NCI-H2196 treated with DMSO at 0.1 percent for 48 hours (cell line): Measurements from ENCODE around the gene TRAF3.

Experiments used
- DNase-seq: peaks from one replicate; lab custom pipeline; 2025; ENCODE audit not compliant: unreplicated experiment; lab: John Stamatoyannopoulos, UW

Gene TRAF3, protein sequence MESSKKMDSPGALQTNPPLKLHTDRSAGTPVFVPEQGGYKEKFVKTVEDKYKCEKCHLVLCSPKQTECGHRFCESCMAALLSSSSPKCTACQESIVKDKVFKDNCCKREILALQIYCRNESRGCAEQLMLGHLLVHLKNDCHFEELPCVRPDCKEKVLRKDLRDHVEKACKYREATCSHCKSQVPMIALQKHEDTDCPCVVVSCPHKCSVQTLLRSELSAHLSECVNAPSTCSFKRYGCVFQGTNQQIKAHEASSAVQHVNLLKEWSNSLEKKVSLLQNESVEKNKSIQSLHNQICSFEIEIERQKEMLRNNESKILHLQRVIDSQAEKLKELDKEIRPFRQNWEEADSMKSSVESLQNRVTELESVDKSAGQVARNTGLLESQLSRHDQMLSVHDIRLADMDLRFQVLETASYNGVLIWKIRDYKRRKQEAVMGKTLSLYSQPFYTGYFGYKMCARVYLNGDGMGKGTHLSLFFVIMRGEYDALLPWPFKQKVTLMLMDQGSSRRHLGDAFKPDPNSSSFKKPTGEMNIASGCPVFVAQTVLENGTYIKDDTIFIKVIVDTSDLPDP

DNA sequence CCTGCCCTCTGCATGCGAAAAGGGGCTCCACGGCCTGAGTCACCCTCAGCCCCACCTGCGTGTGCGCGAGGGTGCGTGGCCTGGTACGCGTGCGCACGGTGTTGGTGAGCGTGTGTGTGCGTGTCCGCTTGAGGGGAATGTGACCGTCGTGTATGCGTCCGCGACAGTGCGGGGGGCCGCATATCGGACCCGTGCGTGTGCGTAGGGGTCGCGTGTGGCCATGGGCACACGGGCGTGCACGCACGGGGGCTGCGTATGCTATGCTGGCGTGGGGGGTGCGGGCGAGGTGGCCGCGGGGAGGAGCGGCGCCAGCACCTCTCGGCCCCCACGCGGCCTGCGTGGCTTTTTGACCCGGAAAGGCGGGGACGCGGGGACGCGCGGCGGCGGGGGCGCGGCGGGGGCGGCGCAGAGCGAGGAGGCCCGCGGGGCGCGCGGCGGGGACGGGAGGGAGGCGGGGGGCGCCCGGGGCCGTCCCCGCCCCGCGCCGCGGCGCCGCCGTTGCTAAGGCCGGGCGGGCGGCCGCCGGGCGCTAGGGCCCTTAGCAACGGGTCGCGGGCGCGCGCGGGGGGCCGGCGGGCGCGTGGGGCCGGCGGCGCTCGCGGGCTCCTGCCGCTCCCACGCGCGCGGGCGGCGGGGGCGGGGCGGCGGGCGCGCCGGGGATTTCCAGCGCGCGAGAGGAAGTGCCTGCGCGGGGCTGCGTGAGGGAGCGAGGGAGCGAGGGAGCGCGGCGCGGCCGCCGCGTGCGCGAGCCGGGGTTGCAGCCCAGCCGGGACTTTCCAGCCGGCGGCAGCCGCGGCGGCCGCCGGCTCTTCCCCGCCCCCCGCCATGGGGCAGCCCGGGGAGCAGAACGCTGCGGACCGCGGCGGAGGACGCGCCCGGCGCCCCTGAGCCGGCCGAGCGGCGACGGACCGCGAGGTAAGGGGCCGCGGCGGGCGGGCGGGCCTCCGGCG is at the start of gene TRAF3:
Gene TRAF3 (plus strand): TSS at position 689 of the 950 bp plus-strand sequence. CDS start 92,753 bp downstream, outside the sequence.
- no peak for DNase-seq

DNA sequence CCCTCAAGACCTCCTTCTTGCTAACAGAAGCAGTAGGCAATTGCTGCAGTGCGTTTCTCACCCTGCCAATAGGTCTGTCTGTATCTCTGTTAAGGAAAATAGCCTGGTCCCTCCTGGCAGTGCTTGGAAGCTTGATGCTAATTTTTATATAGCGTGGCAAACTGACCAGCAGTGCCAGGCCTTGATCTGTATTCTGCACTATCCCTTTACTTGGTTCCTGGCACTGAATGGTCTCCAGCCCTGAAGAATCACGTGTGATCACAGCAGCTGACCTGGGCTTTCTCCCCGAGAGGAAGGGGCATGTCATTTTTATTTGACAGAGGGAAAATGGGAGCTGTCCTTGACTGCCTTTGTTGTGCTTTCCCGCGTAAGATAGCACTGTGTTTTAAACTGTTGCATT is 48.7 kb upstream of the TRAF3 start:
- no peak for DNase-seq

DNA sequence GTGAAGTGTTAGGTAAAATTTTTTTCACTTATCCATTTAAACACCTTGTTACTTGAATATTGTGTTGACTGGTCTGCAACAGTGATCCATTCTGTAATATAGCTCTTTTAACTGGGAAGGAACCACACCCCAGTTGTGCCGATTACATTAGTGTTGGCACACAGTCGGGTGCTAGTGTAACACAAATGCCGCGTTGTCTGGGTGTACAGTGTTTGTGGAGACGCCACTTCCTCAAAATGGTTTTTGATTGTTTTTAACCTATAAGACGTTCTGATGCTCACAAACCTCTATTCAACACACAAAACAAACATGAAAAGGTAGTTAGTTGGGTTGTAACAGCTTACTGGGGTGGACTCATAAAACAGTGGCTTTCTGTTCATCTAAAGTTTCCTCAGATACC is 48.0 kb upstream of the TRAF3 start:
- no peak for DNase-seq

DNA sequence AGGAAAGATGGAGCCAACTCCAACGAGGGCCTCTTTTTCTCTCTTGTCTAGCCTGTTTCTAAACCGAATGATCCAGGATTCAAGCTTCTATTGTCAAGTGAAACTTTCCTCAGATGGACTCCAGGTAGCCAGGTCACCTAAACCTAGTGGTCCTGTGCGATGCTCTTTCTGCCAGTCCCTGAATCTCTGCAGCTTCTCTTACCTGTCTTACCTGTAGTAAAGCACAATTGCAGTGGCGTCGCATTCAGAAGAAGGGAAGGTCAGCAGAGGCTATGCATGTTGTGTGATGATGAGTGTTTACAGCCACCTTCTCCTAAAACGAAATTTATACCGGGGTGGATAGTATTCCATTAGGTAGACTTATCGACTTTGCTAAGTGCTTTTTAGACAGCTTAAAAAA is 47.4 kb upstream of the TRAF3 start:
- no peak for DNase-seq

DNA sequence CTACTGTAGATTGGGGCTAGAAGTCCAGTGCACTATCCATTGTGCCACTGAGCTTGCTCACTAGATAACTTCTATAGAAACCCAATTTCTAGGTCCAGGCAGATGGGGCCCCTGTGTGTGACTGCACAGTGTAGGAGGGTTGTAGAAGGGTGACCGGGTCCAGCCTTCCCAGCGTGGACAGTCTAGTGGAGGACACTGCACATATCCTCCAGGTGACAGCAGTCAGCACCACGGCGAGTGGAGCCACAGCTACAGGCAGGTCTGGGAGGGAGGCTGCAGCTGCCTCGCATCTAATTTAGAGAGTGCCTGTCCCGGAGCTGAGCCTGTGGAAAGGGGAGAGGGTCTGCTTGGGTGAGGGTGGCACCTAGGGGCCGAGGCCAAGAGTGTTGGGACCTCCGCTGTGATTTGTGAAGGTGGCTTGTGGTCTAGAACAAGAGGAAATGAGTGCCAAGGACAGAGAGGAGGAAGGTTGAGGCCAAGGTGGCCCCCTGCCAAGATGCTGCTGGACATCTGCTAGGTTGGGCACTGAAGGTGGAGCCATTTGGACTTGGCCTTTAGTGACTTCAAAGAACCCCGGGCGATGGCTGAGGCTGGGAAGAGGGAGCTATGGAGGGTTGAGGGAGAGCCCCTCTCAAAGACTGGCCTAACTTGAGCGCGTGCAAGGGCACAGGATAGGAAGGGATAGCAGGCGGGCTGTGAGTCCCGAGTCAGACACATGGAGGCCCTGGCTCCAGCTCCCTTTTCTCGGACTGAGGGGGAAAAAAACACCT is 46.0 kb upstream of the TRAF3 start:
- no peak for DNase-seq

DNA sequence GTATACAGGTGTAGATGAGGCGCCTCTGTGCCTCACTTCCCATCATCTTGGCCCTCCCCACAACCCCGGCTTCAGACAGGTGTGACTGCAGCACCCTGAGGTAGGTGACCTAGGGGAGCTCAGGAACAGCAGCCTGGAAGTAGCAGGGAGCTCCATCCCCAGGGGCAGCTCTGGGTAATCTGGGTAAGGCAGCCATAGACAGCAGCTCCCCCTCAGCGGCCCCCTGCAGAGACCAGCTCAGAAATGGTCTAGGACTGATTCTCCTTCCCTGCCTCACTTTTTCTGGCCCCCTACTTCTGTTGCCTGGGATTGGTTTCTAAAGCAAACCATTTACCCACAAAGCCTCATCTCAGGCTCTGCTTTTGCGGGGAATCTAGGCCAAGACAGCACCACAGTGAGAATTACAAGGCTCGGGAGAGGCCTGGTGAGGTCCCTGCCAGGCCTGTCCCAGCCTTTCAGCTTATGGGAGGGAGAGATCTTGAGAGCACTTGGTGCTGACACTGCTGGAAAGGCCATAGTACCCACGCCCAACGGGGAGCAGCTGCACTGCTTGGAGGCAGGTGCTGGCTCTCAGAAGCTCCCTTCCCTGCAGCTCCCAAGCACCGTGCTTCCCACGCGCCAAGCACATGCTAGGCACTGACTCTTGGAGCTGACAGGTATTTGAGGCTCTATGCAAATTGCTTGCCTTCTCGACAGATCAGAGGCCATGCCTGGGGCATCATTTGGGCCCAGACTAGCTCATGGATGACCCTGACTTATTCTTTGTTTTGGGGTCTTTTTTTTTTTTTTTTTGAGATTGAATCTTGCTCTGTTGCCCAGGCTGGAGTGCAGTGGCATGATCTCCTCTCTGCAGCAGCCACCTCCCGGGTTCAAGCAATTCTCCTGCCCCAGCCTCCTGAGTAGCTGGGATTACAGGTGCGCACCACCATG is 45.1 kb upstream of the TRAF3 start:
- DNase-seq, result no peak

DNA sequence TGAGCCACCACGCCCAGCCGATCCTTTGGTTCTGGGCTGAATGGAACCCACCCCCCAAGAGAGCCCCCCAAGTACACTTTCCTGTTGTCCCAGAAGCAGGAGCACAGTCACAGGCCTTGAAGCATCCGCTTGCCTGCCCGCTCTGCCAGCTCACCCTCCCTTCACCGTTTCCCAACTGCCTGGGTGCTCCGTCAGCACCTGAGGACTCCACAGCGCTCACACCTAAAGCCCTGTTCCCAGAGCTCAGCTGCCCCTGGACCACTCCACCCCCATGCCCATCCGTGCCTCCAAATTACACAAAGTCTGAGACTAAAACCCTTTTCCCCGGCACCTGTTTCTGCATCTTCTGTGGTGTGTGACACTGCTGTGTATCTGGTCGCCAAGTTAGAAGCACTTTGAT is 44.3 kb upstream of the TRAF3 start:
- DNase-seq, result no peak

DNA sequence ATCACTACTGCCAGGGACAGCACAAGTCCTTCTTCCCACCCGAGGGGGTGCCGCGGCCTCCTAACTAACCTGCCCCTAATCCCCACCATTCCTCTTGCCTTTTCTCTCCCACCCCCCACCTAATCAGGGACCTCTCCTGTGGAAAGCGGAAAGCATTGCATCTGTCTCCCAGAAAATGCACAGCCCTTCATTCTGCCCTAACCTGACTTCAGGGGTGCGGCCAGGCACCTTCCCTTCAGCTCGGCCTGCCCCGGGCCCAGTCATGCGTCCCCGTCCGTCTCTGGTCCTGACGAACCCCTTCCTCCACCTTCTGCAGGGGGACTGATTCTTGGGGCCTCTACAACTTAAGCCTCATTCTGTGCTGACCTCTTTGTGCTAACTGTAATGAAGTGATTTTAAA is 43.9 kb upstream of the TRAF3 start:
- no peak for DNase-seq

DNA sequence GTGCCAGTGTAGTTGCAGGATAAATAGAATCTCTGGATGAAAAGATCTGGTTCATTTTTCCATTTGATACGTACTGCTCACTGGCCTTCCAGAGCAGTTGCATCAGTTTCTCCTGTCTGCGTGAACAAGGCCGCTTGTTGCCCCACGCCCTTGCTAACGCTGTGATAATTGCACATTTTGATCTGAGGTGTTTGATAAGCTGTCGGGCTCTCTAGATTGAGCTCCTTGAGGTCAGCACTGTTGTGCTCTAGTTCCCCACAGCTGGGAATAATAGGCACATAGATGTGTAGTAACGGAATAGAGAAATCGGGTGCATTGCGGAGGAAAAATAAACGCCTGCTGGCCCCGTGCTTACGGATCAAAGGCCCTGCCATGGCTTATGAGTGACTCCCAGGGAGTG is 42.8 kb upstream of the TRAF3 start:
- DNase-seq, result no peak

DNA sequence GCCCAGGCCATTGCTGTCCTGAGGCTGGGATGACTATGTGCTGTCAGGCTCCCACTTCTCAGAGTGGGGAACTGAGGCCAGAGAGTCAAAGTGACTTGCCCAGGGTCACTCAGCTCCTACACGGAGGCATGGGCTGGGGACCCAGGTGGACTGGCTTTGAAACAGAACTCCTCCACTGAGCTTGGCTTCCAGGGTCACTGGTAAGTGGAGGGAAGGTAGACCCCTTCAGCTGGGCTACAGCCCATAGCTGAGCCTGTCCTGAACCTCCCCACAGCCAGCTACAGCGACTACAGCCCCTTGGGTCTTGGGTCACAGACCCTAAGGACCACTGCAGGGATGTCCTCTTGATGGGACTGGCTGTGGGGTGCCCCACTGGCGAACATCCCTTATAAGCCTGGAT is 40.3 kb upstream of the TRAF3 start:
- DNase-seq, result no peak

DNA sequence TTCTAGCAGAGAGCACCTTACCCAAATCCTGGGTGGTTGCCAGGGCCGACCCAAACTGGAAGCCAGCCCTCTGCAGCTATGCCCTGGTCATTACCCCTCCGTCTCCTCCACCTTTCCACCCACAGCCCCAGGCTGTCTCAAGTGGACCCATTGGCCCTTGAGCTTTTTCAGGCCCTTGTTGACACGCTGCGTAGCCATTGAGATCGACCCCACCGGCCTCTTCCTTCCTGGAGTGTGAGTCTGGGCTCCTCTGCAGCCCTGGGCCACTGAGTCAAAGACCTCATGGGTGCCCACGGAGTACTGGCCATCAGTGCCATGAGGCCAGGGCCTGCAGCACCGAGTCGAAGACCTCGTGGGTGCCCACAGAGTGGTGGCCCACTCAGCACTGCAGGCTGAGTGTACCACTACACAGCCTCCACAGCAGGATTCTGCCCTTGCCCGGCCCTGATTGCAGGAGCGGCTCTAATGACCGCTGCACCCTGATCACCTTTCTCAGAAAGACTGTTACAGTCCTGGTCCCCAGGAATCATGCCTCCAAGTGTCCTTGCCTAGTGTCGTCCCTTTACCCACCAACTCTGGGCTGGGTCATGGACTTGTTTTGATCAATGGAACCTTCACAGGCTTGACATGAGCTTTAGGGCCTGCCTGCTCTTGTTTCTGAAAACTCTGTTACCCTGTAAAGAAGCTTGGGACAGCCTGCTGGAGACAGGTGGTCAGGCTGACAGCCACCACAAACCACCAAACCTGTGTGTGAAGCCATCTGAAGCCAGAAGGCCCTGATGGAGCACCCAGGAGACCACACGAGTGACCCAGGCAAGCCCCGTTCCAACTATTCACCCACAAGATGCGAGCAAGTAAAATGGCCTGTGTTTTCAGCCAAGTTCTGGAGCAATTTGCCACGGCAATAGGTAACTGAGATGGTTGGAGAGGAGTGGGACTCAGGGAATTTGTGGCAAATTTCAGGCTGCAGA is 39.6 kb upstream of the TRAF3 start:
- no peak for DNase-seq

DNA sequence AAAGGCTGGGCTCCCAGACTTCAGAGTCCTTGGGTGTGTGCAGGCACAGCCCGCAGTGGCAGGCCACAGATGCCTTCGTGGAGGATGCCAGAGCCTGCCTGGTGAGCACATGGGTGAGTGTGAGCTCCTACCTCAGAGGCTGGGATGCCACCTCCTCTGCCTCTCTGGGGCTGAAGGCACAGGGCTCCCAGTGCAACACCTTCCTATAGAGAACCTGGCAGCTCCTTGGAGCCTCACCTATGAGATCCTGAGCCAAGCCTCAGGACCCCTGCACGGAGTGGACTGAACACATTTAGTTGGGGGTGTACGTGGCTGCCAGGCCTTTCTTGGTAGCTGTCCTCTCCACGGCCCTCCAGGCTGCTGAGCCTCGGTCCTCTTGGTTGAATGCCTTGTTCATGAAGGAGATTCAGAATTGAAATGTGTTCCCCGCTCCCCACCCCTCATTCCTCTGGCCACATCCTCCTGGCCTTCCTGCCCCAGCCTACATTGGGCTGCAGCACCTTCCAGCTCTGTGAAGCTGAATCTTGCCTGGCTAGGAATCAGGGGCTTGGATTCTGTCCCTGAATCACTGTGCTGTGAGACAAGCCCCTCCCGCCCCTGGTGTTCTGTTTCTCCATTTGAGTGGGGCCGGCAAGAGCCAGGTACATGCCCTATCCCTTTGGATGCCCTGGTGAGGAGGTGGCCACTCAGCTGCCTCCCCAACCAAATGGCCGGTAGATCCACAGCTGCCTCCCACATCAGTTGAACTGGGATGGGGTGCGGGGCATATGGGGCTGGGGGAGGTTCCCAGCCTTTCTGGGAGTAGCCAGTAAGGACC is 38.7 kb upstream of the TRAF3 start:
- no peak for DNase-seq

DNA sequence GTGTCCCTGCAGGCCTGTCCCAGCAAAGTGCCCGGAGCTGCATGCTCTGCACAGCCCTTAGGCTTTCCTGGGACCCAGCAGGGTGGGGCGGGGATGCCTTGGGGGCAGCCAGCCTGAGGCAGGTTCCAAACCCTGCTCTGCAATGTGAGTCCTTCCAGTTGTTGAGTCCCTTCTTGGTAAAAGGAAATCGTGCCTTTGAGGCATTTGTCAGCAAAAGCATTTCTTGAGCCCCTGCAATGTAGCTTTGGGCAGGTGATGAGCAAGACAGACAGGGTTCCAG is 38.1 kb upstream of the TRAF3 start:
- no peak for DNase-seq

DNA sequence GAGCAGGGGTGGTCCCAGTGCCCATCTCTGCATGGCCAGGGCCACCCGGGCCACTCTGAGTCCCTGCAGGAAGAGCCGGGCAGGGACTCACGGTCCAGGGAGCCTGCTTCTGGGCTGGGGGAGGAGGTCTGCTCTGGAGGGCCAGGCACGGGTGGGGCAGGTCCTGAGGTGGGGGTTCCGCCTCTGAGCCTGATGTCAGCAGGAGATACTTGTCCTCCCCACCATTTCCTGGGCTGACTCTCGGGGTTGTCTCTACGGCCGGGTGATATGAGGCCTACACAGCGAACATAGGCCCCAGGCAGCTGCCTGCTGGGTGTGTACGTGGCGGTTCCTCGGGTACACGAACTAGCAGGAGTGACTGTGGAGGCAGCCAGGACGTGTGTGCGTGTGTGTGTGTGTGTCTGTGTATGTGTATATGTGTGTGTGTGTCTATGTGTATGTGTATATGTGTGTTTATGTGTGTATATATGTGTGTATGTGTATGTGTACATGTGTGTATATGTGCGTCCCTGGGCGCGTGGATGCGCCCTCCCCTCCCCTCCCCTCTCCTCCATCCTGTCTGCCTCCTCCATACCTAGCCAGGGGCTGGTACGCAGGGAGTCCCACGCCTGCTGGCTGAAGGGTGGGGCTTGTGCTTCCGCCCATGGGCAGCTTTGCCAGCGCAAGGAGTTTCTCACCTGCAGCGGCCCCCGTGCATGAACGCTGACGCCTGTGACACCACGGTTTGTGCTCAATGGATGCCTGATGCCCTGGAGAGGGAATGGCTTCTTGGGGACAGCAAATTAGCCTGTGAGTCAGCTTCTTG is 30.4 kb upstream of the TRAF3 start:
- DNase-seq, result no peak

DNA sequence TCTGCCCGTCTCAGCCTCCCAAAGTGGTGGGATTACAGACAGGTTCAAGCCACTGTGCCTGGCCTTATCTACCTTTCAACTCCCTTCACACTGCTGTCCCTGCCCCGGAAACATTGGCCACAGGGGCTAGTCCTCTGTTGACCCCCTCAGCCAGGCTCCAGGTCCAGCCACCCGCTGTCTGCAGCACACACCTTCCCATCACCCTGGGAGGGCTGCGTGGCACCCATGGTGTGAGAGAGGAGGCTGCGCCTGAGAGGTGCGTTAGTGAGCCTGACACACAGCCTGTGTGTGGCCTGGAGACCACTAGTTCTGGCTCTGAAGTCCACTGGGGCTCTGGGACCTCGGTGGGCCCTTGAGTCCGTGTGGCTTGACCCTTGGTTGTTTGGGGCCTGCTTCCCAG is 28.4 kb upstream of the TRAF3 start:
- DNase-seq, result no peak

DNA sequence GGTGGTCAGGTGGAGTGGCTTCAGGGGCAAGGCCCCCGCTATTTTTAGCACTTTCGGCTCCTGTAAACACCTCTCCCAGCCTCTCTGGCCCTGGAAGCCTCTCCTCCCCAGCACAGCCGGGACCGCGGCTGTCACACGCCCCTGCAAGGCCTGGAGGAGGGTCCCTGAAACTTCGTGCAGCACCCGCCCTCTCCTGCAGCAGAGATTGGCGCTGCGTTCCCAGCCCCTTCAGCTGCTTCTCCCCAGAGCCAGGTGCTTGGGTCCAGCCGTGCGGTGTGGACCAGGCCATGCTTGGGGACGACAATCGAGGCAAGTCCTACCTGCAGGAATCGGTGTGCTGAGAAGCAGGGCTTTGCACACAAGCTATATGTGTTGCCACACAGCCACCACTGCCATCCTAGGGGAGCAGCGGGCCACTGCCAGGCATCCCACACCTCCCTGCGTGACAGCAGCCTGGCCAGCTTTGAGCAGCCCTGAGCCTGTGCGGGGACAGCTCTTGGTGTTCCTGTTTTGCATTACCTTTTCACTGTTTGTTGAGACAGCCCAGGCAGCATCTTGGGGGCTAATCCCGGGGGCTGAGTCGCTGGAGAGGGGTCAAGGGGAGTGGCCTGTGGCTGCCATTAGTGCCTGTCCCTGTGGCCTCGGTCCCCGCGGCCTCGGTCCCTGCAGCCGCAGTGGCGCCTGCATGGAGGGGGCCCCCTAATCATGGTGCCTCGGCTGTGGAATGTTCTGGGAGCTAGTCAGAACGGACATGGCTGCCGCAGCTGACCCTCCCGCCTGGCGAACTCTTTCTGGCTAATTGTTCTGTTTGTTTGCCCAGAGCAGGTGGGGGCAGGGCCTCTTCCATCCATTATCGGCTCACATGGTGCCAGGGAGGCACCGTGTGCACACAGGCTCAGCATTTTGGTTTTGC is 27.6 kb upstream of the TRAF3 start:
- no peak for DNase-seq
